Nephron (organoid): ENCODE measurements around the gene PYURF.

Source experiments
- H3K27ac Mint-ChIP-seq, 3 experiments: 2 replicates each; pipeline ENCODE4 v1.8.0; 2020; ENCODE audit warnings: mixed read lengths in 3 of 3, mild to moderate bottlenecking in 2 of 3, moderate library complexity in 1 of 3
- H3K27me3 Mint-ChIP-seq: 2 replicates; pipeline ENCODE4 v1.8.0; 2021; ENCODE audit warnings: low read depth, mild to moderate bottlenecking, moderate library complexity, mixed read lengths
- H3K36me3 Mint-ChIP-seq: 2 replicates; pipeline ENCODE4 v1.8.0; 2020; ENCODE audit warnings: low read depth, mixed read lengths
- H3K4me1 Mint-ChIP-seq: 2 replicates; pipeline ENCODE4 v1.8.0; 2020; ENCODE audit warnings: mixed read lengths
- H3K4me3 Mint-ChIP-seq, 3 experiments: 2 replicates each; pipeline ENCODE4 v1.8.0; 2020; ENCODE audit warnings: mild to moderate bottlenecking in 3 of 3, mixed read lengths in 3 of 3, moderate library complexity in 2 of 3
- H3K9me3 Mint-ChIP-seq: 2 replicates; pipeline ENCODE4 v1.8.0; 2020; ENCODE audit warnings: mixed read lengths
- CTCF ChIP-seq, 3 experiments: fragments of 200-600 bp; sonication (generic); IDR thresholded peaks; one replicate each; pipeline ENCODE4 v1.5.0; 2021; ENCODE audit warnings: antibody characterized with exemption in 3 of 3; ENCODE audit not compliant: unreplicated experiment in 3 of 3

The PYURF gene

GRCh38 chr4:88537709-88538108 is 14.1 kb upstream of the PYURF start:
- Mint-ChIP-seq H3K4me1 (peaks cover 4% of the 10 kb centered on the region), H3K27me3 (peaks cover 9% of the 10 kb centered on the region), H3K4me3 (no peak overlapping the region), H3K9me3 (no peaks in the 10 kb centered on the region), H3K27ac (no peak overlapping the region), H3K36me3 (no peaks in the 10 kb centered on the region)
- TF ChIP-seq CTCF (IDR thresholded peaks at IDR 0.05; ENCODE audit: unreplicated experiment in 3 of 3): no peak

GRCh38 chr4:88535090-88535755 is 11.6 kb upstream of the PYURF start:
- Mint-ChIP-seq H3K4me1 (peaks cover 4% of the 10 kb centered on the region), H3K27ac (no peak overlapping the region), H3K4me3 (no peak overlapping the region), H3K27me3 (peaks cover 9% of the 10 kb centered on the region), H3K9me3 (no peaks in the 10 kb centered on the region), H3K36me3 (no peaks in the 10 kb centered on the region)
- TF ChIP-seq CTCF (IDR thresholded peaks at IDR 0.05; ENCODE audit: unreplicated experiment in 3 of 3): no peak

- no peaks in the 10 kb centered on the region for H3K36me3 Mint-ChIP-seq
- H3K27ac Mint-ChIP-seq: no peak overlapping the region
- H3K4me1 Mint-ChIP-seq: peaks cover 4% of the 10 kb centered on the region
- no peak overlapping the region for H3K4me3 Mint-ChIP-seq
- H3K27me3 Mint-ChIP-seq: peaks cover 9% of the 10 kb centered on the region
- H3K9me3 Mint-ChIP-seq: no peaks in the 10 kb centered on the region
- no peak for TF ChIP-seq CTCF (IDR thresholded peaks at IDR 0.05; ENCODE audit: unreplicated experiment in 3 of 3)
Observed at GRCh38 chr4:88533937-88534750, 10.6 kb upstream of the PYURF start.

GRCh38 chr4:88533088-88533790 is 9.7 kb upstream of the PYURF start:
- TF ChIP-seq CTCF (IDR thresholded peaks at IDR 0.05; ENCODE audit: unreplicated experiment in 3 of 3): no peak
- Mint-ChIP-seq H3K4me3 (no peak overlapping the region), H3K4me1 (peaks cover 4% of the 10 kb centered on the region), H3K27ac (no peak overlapping the region), H3K36me3 (no peaks in the 10 kb centered on the region), H3K27me3 (peaks cover 9% of the 10 kb centered on the region), H3K9me3 (no peaks in the 10 kb centered on the region)

- Mint-ChIP-seq H3K36me3 (no peaks in the 10 kb centered on the region), H3K9me3 (no peaks in the 10 kb centered on the region), H3K4me1 (peaks cover 4% of the 10 kb centered on the region), H3K4me3 (no peak overlapping the region), H3K27me3 (peaks cover 9% of the 10 kb centered on the region), H3K27ac (no peak overlapping the region)
- no peak for TF ChIP-seq CTCF (IDR thresholded peaks at IDR 0.05; ENCODE audit: unreplicated experiment in 3 of 3)
Observed at GRCh38 chr4:88531549-88531948, 8.0 kb upstream of the PYURF start.
